Astrocyte (in vitro differentiated cells and primary cell): ENCODE results near the gene FES. TPM values are rescaled to one million over a fixed set of nuclear protein-coding genes. Genes with fewer than 3 reads are reported as not detected.

Experiments used
- DNase-seq: peaks from one replicate; pipeline ENCODE4 v3.0.0-alpha.2; 2010; ENCODE audit warnings: low read depth
- FAIRE-seq: peaks from 2 replicates; lab custom pipeline; 2011; peaks lifted over from hg19 to GRCh38; lab: Jason Lieb, UNC
- H2AFZ ChIP-seq: 2 replicates; pipeline ENCODE4 v1.6.0; 2012; ENCODE audit warnings: low read depth, low read length, inconsistent platforms
- H3K27ac ChIP-seq: 2 replicates; pipeline ENCODE4 v1.5.1; 2011; ENCODE audit warnings: low read depth, low read length, inconsistent platforms
- H3K27me3 ChIP-seq: 2 replicates; pipeline ENCODE4 v1.6.0; 2011; ENCODE audit warnings: low read length, inconsistent platforms; ENCODE audit not compliant: insufficient read depth
- H3K36me3 ChIP-seq: 2 replicates; pipeline ENCODE4 v1.5.1; 2011; ENCODE audit warnings: low read length, inconsistent platforms; ENCODE audit not compliant: insufficient read depth
- H3K4me1 ChIP-seq: 2 replicates; pipeline ENCODE4 v1.5.1; 2011; ENCODE audit warnings: low read length, inconsistent platforms; ENCODE audit not compliant: insufficient read depth
- H3K4me2 ChIP-seq: 2 replicates; pipeline ENCODE4 v1.6.0; 2012; ENCODE audit warnings: low read length, inconsistent platforms
- H3K4me3 ChIP-seq: 2 replicates; pipeline ENCODE4 v1.5.1; 2011; ENCODE audit warnings: low read depth, mild to moderate bottlenecking, low read length, inconsistent platforms; ENCODE audit not compliant: insufficient read depth
- H3K79me2 ChIP-seq: 2 replicates; pipeline ENCODE4 v1.6.0; 2012; ENCODE audit warnings: mild to moderate bottlenecking, low read length, inconsistent platforms; ENCODE audit not compliant: insufficient read depth
- H3K9ac ChIP-seq: 2 replicates; pipeline ENCODE4 v1.6.0; 2012; ENCODE audit warnings: mild to moderate bottlenecking, low read length, inconsistent platforms
- H3K9me3 ChIP-seq: 2 replicates; pipeline ENCODE4 v1.5.1; 2012; ENCODE audit warnings: low read depth, mild to moderate bottlenecking, low read length, inconsistent platforms; ENCODE audit not compliant: insufficient read depth
- H4K20me1 ChIP-seq: 2 replicates; pipeline ENCODE4 v1.6.0; 2012; ENCODE audit warnings: low read length, inconsistent platforms; ENCODE audit not compliant: insufficient read depth
- H3K27ac Mint-ChIP-seq: one replicate; pipeline ENCODE4 v1.8.0; 2021; ENCODE audit warnings: mild to moderate bottlenecking, mixed read lengths; ENCODE audit not compliant: unreplicated experiment
- H3K27me3 Mint-ChIP-seq: one replicate; pipeline ENCODE4 v1.8.0; 2021; ENCODE audit warnings: low read depth, mixed read lengths; ENCODE audit not compliant: unreplicated experiment
- H3K36me3 Mint-ChIP-seq: one replicate; pipeline ENCODE4 v1.8.0; 2021; ENCODE audit warnings: low read depth, mixed read lengths; ENCODE audit not compliant: unreplicated experiment
- H3K4me1 Mint-ChIP-seq: one replicate; pipeline ENCODE4 v1.8.0; 2021; ENCODE audit warnings: low read depth, mixed read lengths; ENCODE audit not compliant: unreplicated experiment
- H3K4me3 Mint-ChIP-seq: one replicate; pipeline ENCODE4 v1.8.0; 2021; ENCODE audit warnings: mild to moderate bottlenecking, moderate library complexity, mixed read lengths; ENCODE audit not compliant: unreplicated experiment
- H3K9me3 Mint-ChIP-seq: one replicate; pipeline ENCODE4 v1.8.0; 2021; ENCODE audit warnings: mild to moderate bottlenecking, mixed read lengths; ENCODE audit not compliant: unreplicated experiment
- CTCF ChIP-seq: IDR thresholded peaks from 2 replicates; pipeline ENCODE4 v1.5.1; 2011; ENCODE audit warnings: low read depth, mild to moderate bottlenecking, inconsistent platforms, low read length, moderate library complexity; ENCODE audit not compliant: insufficient read depth
- EZH2 ChIP-seq: IDR thresholded peaks from 2 replicates; pipeline ENCODE4 v1.6.1; 2012; ENCODE audit warnings: mild to moderate bottlenecking, low read length, inconsistent platforms; ENCODE audit not compliant: insufficient read depth
- total RNA-seq: library from RNA; stranded (reverse); gene quantifications from 2 replicates; pipeline ENCODE4 v1.2.1, GENCODE V29; 2021

The FES gene
- total RNA-seq, 1 donor from 2014 or later: 7.2 TPM

GRCh38 chr15:90906181-90906849 is 22.0 kb downstream of the FES start:
- Mint-ChIP-seq H3K4me1 (peaks cover 2% of the 10 kb centered on the region), H3K36me3 (peaks cover 18% of the 10 kb centered on the region), H3K27me3 (peaks cover 15% of the 10 kb centered on the region)

GRCh38 chr15:90907051-90907660 is 22.9 kb downstream of the FES start:
- no peak overlapping the region for H3K27ac Mint-ChIP-seq
- Histone ChIP-seq H3K27me3 (no peaks in the 10 kb centered on the region), H3K27ac (no peak overlapping the region), H3K9ac (no peak overlapping the region), H3K79me2 (no peaks in the 10 kb centered on the region), H2AFZ (no peak overlapping the region), H3K4me1 (peaks cover 9% of the 10 kb centered on the region), H3K36me3 (no peaks in the 10 kb centered on the region), H3K4me2 (no peak overlapping the region), H3K9me3 (no peaks in the 10 kb centered on the region), H4K20me1 (no peaks in the 10 kb centered on the region), H3K4me3 (no peak overlapping the region)
- peaks cover 18% of the 10 kb centered on the region for H3K36me3 Mint-ChIP-seq
- FAIRE-seq: no peak
- H3K4me3 Mint-ChIP-seq: no peak overlapping the region
- peaks cover 15% of the 10 kb centered on the region for H3K27me3 Mint-ChIP-seq
- DNase-seq: no peak
- H3K9me3 Mint-ChIP-seq: no peaks in the 10 kb centered on the region
- peaks cover under 1% of the 10 kb centered on the region for H3K4me1 Mint-ChIP-seq
- TF ChIP-seq EZH2 (no peak), CTCF (no peak)

More at GRCh38 chr15:90906181-90906849, 22.0 kb downstream of the FES start:
- TF ChIP-seq CTCF (no peak), EZH2 (no peak)
- no peaks in the 10 kb centered on the region for H4K20me1 ChIP-seq
- Mint-ChIP-seq H3K4me3 (peak overlapping the region; percentile 64), H3K27ac (no peak overlapping the region), H3K9me3 (no peaks in the 10 kb centered on the region)
- H3K36me3 ChIP-seq: no peaks in the 10 kb centered on the region
- peaks cover 13% of the 10 kb centered on the region for H3K4me1 ChIP-seq
- no peak overlapping the region for H3K27ac ChIP-seq
- no peaks in the 10 kb centered on the region for H3K79me2 ChIP-seq
- H3K9ac ChIP-seq: no peak overlapping the region
- no peak overlapping the region for H3K4me3 ChIP-seq
- no peak overlapping the region for H3K4me2 ChIP-seq
- H3K9me3 ChIP-seq: no peaks in the 10 kb centered on the region
- H3K27me3 ChIP-seq: no peaks in the 10 kb centered on the region
- DNase-seq (no peak), FAIRE-seq (no peak)
- H2AFZ ChIP-seq: no peak overlapping the region
